ENCODE data around the gene SPHK1. TPM values are rescaled to one million over a fixed set of nuclear protein-coding genes. Genes with fewer than 3 reads are reported as not detected.

The SPHK1 gene
- total and polyA plus RNA-seq, 3 donors from 2014 or later, result 8.0 to 17.7 (median 14.7) TPM

DNA sequence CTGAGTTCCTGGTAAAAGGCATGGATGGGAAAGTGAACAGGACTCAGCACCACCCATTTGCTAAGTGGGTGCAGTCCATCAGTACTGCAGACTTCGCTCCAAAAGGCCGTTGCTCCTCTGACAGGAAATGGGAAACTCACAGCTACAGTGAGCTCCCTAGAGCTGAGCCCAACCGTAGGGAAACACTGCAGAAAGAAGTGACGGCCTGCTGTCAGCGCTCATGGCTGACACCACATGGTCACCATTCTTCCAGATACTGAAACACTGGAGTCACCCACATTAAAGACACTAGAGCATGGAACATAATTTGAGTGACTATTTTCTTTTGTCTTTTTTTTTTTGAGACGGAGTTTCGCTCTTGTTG is 36.6 kb downstream of the SPHK1 start:
- TF ChIP-seq, protein P1, sequence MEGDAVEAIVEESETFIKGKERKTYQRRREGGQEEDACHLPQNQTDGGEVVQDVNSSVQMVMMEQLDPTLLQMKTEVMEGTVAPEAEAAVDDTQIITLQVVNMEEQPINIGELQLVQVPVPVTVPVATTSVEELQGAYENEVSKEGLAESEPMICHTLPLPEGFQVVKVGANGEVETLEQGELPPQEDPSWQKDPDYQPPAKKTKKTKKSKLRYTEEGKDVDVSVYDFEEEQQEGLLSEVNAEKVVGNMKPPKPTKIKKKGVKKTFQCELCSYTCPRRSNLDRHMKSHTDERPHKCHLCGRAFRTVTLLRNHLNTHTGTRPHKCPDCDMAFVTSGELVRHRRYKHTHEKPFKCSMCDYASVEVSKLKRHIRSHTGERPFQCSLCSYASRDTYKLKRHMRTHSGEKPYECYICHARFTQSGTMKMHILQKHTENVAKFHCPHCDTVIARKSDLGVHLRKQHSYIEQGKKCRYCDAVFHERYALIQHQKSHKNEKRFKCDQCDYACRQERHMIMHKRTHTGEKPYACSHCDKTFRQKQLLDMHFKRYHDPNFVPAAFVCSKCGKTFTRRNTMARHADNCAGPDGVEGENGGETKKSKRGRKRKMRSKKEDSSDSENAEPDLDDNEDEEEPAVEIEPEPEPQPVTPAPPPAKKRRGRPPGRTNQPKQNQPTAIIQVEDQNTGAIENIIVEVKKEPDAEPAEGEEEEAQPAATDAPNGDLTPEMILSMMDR (IDR thresholded peaks at IDR 0.05), result no peak
- TF ChIP-seq POLR2A (IDR thresholded peaks at IDR 0.05), result no peak
- 68 to 74% methylated on average over 7 of the region's 7 CpGs for whole genome bisulfite sequencing, 2 donors
- Histone ChIP-seq H3K9me3 (no peaks in the 10 kb centered on the region), H3K4me1 (peaks cover 13% of the 10 kb centered on the region), H3K4me3 (no peak overlapping the region), H3K36me3 (ENCODE audit: low read depth, missing control alignments) (no peaks in the 10 kb centered on the region), H3K27me3 (no peaks in the 10 kb centered on the region), H3K27ac (no peak overlapping the region)
- no peak for DNase-seq
- intact Hi-C loops (cut with DNase I; ENCODE audit: low total_unique reads), result no loop called here

DNA sequence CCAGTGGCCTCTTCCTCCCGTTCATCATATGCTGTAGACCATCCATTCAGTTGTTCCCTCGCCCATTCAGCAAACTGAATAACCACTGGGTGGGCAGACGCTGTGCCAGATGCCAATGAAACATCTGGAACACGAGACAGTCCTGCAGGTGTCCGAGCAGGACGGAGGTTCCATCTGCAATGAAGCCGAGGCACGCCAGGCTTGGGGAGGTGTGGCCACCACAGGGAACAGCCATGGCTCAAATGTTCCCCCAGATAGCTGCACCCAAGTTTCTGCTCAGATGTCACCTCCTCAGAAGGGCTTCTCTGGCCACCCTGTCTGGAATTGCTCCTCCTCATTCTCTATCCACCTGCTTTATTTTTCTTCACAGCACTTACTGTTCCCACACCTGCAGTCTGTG is 38.0 kb downstream of the SPHK1 start:
- WGBS, 2 donors, result 95 to 100% methylated on average over 8 of the region's 8 CpGs
- no peak for TF ChIP-seq POLR2A (IDR thresholded peaks at IDR 0.05)
- TF ChIP-seq, protein P1 (IDR thresholded peaks at IDR 0.05), result no peak

DNA sequence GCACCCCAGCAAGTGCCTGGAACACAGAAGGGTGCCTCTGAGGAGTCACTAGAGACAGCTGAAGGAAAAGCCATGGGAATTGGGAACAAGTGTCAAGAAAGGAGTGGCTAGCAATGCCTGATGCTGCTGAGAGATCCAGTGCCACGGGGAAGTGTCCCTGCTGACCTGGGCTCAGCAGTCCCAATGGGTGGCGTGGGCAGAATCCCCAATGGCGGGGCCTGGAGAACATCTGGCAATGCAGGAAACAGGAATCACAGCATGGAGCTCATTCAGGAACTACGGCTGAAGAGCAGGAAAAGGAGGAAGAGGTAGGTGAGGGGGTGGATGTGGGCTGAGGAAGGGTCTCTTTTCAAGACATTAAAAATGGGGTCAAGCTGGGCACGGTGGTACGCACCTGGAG is 38.5 kb downstream of the SPHK1 start:
- Histone ChIP-seq H3K36me3 (ENCODE audit: low read depth, missing control alignments) (no peaks in the 10 kb centered on the region), H3K27ac (no peak overlapping the region), H3K4me1 (peaks cover 13% of the 10 kb centered on the region), H3K27me3 (no peaks in the 10 kb centered on the region), H3K9me3 (no peaks in the 10 kb centered on the region), H3K4me3 (no peak overlapping the region)
- whole genome bisulfite sequencing, 2 donors, result 85 to 88% methylated on average over 6 of the region's 6 CpGs
- intact Hi-C loops (cut with DNase I; ENCODE audit: low total_unique reads), result no loop called here
- DNase-seq, result no peak
- TF ChIP-seq, protein P1 (IDR thresholded peaks at IDR 0.05), result no peak
- no peak for TF ChIP-seq POLR2A (IDR thresholded peaks at IDR 0.05)

More for the DNA sequence above, 38.0 kb downstream of the SPHK1 start:
- intact Hi-C loops (cut with DNase I; ENCODE audit: low total_unique reads), result no loop called here
- Histone ChIP-seq H3K9me3 (no peaks in the 10 kb centered on the region), H3K36me3 (ENCODE audit: low read depth, missing control alignments) (no peaks in the 10 kb centered on the region), H3K27me3 (no peaks in the 10 kb centered on the region), H3K4me3 (no peak overlapping the region), H3K4me1 (peaks cover 13% of the 10 kb centered on the region), H3K27ac (no peak overlapping the region)
- DNase-seq, result no peak

DNA sequence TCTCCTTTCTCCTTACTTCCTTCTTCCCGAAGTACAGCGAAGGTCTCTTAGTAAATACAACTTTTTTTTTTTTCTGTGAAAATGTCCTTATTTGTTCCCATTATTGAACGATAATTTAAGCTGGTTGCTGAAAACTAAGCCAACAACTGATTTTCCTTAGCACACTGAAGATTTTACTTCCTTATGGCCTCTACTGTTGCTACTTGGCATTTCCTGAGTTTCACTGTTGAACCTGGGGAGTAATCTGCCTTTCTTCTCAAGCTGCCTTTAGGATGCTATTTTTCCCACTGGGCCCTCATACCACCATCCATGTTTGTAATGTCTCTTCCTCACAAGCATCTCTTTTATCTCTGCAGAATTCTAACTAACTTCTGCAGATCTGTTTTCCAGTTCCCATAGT is 42.4 kb downstream of the SPHK1 start:
- H3K9me3 ChIP-seq, result no peaks in the 10 kb centered on the region
- H3K36me3 ChIP-seq (ENCODE audit: low read depth, missing control alignments), result no peaks in the 10 kb centered on the region
- H3K4me1 ChIP-seq, result no peaks in the 10 kb centered on the region
- 91 to 93% methylated on average over 3 of the region's 3 CpGs for WGBS, 2 donors
- H3K4me3 ChIP-seq, result no peak overlapping the region
- H3K27ac ChIP-seq, result no peak overlapping the region
- intact Hi-C loops (cut with DNase I; ENCODE audit: low total_unique reads), result no loop called here
- TF ChIP-seq, protein P1 (IDR thresholded peaks at IDR 0.05), result no peak
- no peak for TF ChIP-seq POLR2A (IDR thresholded peaks at IDR 0.05)
- no peaks in the 10 kb centered on the region for H3K27me3 ChIP-seq
- no peak for DNase-seq

DNA sequence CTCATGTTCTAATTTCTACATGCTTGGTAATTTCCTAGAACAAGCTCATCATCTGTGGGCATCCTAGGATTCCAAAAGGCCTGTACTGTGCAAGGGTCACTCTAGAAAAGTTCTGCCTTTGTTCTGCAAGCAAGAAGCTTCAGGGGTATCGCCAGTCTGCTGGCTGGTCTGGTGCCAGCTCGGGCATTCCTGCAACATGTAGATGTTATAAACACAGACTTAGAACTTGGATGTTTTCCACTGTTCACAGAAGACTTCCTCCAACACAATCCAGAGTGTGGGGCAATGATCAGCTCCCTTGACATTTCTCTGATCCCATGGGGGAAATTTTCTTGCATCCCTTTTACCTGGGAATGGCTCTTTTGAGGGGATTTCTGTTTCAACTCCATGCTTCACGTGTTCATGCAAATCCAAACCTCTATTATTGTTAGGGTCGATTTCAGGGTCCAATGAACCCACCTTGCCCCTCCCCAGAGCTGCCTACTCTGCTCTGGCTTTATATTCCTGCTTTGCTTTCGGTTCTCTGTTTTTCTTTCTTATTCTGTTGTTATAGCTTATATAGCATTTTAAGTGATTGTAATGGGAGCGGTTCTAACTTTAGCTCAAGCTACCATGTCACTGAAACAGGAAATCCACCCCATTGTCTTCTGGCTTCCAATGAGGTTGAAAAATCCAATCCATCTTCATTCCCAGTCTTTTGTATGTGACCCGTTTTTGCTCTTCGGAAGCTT is 43.3 kb downstream of the SPHK1 start:
- H3K4me1 ChIP-seq, result no peaks in the 10 kb centered on the region
- no peak overlapping the region for H3K27ac ChIP-seq
- intact Hi-C loops (cut with DNase I; ENCODE audit: low total_unique reads), result no loop called here
- H3K36me3 ChIP-seq (ENCODE audit: low read depth, missing control alignments), result no peaks in the 10 kb centered on the region
- no peaks in the 10 kb centered on the region for H3K9me3 ChIP-seq
- no peaks in the 10 kb centered on the region for H3K27me3 ChIP-seq
- no peak for TF ChIP-seq POLR2A (IDR thresholded peaks at IDR 0.05)
- TF ChIP-seq, protein P1 (IDR thresholded peaks at IDR 0.05), result no peak
- no peak overlapping the region for H3K4me3 ChIP-seq
- WGBS, 2 donors, result 77 to 81% methylated on average over 8 of the region's 8 CpGs
- no peak for DNase-seq
